MM.1S (cell line): ENCODE data around the gene TPD52L2.

Experiments
- EZH2 ChIP-seq: fragments of 300-600 bp; sonication (generic); optimal IDR thresholded peaks from 2 replicates; pipeline ENCODE3; 2017; ENCODE audit warnings: low read depth, mild to moderate bottlenecking, antibody characterized with exemption, low read length, mixed read lengths
- EZH2phosphoT487 ChIP-seq: fragments of 300-600 bp; sonication (generic); IDR thresholded peaks from 2 replicates; pipeline ENCODE4 v1.6.1; 2018; ENCODE audit warnings: antibody characterized with exemption, low read length
- TF ChIP-seq, protein P1 (sequence below): fragments of 300-600 bp; sonication (generic); IDR thresholded peaks from 2 replicates; pipeline ENCODE4 v1.5.1; 2016; ENCODE audit warnings: antibody characterized with exemption, low read length, mixed read lengths

DNA sequence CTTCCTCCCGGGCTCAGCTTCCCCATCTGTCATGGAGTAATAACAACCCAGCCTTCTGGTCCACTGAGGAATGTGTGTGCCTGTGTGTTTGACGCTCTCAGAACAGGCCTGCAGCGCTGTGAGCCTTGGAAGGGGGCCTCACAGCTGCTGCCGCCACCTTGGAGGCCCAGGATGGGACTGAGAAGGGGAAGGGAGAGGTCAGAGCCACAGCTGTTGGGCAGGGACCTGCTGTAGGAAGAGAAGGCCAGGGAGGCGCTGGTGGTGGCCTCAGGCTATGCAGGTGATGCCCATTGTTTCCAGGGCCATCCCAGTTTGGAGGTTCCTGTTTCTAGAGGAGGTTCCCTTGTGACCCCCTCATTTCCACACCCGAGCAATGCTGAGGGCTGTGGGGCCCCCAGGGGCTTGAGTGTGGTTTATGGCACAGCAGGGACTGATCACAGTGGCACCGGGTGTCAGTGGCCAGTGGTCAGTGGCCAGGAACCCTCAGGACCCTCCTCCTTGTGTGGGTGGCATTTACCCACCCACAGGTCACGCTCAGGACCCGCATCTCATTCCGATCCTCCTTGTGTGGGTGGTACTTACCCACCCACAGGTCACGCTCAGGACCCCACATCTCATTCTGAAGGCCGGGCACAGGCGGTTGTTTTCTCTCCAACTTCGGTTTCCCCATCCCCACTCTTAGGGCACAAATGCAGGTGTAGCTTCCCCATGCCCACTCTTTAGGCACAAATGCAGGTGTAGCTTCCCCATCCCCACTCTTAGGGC is 14.0 kb downstream of the TPD52L2 start:
- TF ChIP-seq, protein P1, sequence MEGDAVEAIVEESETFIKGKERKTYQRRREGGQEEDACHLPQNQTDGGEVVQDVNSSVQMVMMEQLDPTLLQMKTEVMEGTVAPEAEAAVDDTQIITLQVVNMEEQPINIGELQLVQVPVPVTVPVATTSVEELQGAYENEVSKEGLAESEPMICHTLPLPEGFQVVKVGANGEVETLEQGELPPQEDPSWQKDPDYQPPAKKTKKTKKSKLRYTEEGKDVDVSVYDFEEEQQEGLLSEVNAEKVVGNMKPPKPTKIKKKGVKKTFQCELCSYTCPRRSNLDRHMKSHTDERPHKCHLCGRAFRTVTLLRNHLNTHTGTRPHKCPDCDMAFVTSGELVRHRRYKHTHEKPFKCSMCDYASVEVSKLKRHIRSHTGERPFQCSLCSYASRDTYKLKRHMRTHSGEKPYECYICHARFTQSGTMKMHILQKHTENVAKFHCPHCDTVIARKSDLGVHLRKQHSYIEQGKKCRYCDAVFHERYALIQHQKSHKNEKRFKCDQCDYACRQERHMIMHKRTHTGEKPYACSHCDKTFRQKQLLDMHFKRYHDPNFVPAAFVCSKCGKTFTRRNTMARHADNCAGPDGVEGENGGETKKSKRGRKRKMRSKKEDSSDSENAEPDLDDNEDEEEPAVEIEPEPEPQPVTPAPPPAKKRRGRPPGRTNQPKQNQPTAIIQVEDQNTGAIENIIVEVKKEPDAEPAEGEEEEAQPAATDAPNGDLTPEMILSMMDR = no peak
- TF ChIP-seq EZH2 (no peak), EZH2phosphoT487 (no peak)
